ENCODE results near the gene CAMTA1. TPM values are rescaled to one million over a fixed set of nuclear protein-coding genes. Genes with fewer than 3 reads are reported as not detected.

Gene CAMTA1
- polyA plus RNA-seq, 1 donor (not counting 4 experiments of a cell fraction or from before 2014, with no cell fraction given): 51.4 TPM

DNA sequence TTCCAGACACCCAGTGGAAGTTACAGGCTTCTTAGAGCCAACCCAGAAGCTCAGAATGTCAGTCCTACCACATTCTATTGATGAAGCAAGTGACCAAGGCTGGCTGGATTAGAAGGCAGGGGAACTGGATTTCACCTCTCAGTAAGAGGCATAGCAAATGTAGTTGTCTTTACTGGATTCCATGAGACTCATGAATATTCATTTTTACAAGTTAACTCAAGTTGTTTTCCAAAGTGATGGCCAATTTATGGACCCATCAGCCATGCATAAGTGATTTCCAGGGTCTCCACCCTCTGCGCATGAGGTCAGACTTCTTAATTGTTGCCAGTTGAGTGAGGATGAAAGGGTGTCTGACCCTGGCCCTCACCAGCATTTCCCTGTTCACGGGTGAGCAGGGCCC lies 559.0 kb downstream of the CAMTA1 start:
- Histone ChIP-seq H3K9ac (ENCODE audit: control insufficient read depth, extremely low read depth, insufficient read depth, low read length) (no peak overlapping the region), H4K20me1 (ENCODE audit: control insufficient read depth, extremely low read depth, insufficient read depth, low read length) (no peaks in the 10 kb centered on the region), H3K4me1 (ENCODE audit: control insufficient read depth, extremely low read depth, insufficient read depth, low read length) (no peaks in the 10 kb centered on the region), H3K4me3 (ENCODE audit: control insufficient read depth in 2 of 3, extremely low read depth in 1 of 3, insufficient read depth in 2 of 3, low read depth in 1 of 3, low read length in 3 of 3) (no peak overlapping the region), H3K36me3 (ENCODE audit: control insufficient read depth in 2 of 2, extremely low read depth in 1 of 2, insufficient read depth in 2 of 2, low read length in 2 of 2) (no peaks in the 10 kb centered on the region), H3K79me2 (ENCODE audit: control insufficient read depth, insufficient read depth, low read length) (no peaks in the 10 kb centered on the region), H2AFZ (ENCODE audit: control insufficient read depth, low read length) (no peak overlapping the region), H3K9me3 (ENCODE audit: control insufficient read depth, low read depth, low read length) (no peaks in the 10 kb centered on the region), H3K27me3 (ENCODE audit: control insufficient read depth, extremely low read depth, insufficient read depth, low read length) (peaks cover 7% of the 10 kb centered on the region), H3K4me2 (ENCODE audit: control insufficient read depth, extremely low read depth, insufficient read depth, low read depth, low read length) (no peak overlapping the region), H3K9me1 (ENCODE audit: control insufficient read depth, extremely low read depth, insufficient read depth, low read length) (no peaks in the 10 kb centered on the region), H3K27ac (ENCODE audit: control insufficient read depth, insufficient read depth, low read length) (no peak overlapping the region)
- no peak for FAIRE-seq
- dilution Hi-C loops (cut with MboI; ENCODE audit: extremely low pct_ligation_motif_present, low sequenced_read_pairs): no loop called here
- no peak for DNase-seq (ENCODE audit: low read depth, low spot score)
- TF ChIP-seq, protein P1, sequence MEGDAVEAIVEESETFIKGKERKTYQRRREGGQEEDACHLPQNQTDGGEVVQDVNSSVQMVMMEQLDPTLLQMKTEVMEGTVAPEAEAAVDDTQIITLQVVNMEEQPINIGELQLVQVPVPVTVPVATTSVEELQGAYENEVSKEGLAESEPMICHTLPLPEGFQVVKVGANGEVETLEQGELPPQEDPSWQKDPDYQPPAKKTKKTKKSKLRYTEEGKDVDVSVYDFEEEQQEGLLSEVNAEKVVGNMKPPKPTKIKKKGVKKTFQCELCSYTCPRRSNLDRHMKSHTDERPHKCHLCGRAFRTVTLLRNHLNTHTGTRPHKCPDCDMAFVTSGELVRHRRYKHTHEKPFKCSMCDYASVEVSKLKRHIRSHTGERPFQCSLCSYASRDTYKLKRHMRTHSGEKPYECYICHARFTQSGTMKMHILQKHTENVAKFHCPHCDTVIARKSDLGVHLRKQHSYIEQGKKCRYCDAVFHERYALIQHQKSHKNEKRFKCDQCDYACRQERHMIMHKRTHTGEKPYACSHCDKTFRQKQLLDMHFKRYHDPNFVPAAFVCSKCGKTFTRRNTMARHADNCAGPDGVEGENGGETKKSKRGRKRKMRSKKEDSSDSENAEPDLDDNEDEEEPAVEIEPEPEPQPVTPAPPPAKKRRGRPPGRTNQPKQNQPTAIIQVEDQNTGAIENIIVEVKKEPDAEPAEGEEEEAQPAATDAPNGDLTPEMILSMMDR (optimal IDR thresholded peaks at IDR 0.05 in 1 of 3, IDR thresholded peaks at IDR 0.05 in 1 of 3, conservative IDR thresholded peaks at IDR 0.05 in 1 of 3; ENCODE audit: extremely low read depth in 1 of 3, insufficient read depth in 2 of 3, low read length in 3 of 3): no peak
- TF ChIP-seq EZH2 (IDR thresholded peaks at IDR 0.05; ENCODE audit: low read length): no peak

DNA sequence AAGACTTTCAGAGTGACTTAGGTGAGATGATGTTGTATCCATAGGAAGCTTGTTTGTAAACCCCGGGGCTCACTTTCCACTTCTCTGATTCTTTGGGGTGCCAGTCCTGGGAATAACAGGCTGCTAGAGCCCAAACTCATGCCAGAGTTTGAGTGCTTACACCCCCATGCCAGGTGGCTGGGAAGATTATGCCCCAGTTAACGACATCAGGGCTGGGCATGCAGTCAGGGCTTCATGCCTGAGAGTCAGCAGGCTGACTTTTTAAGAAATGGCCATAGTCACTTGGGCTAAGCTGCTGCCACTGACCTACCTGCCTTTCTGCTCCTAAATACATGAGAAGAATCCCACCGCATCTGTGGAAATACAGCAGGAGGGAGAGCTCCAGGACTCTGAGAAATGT lies 560.3 kb downstream of the CAMTA1 start:
- H3K9ac ChIP-seq (ENCODE audit: control insufficient read depth, extremely low read depth, insufficient read depth, low read length): no peak overlapping the region
- H3K27me3 ChIP-seq (ENCODE audit: control insufficient read depth, extremely low read depth, insufficient read depth, low read length): peaks cover 11% of the 10 kb centered on the region
- H3K4me1 ChIP-seq (ENCODE audit: control insufficient read depth, extremely low read depth, insufficient read depth, low read length): no peaks in the 10 kb centered on the region
- H3K9me1 ChIP-seq (ENCODE audit: control insufficient read depth, extremely low read depth, insufficient read depth, low read length): no peaks in the 10 kb centered on the region
- no peak overlapping the region for H2AFZ ChIP-seq (ENCODE audit: control insufficient read depth, low read length)
- no peaks in the 10 kb centered on the region for H3K36me3 ChIP-seq (ENCODE audit: control insufficient read depth in 2 of 2, extremely low read depth in 1 of 2, insufficient read depth in 2 of 2, low read length in 2 of 2)
- no peak overlapping the region for H3K27ac ChIP-seq (ENCODE audit: control insufficient read depth, insufficient read depth, low read length)
- no peak overlapping the region for H3K4me2 ChIP-seq (ENCODE audit: control insufficient read depth, extremely low read depth, insufficient read depth, low read depth, low read length)
- DNase-seq (ENCODE audit: low read depth, low spot score) (no peak), FAIRE-seq (no peak)
- dilution Hi-C loops (cut with MboI; ENCODE audit: extremely low pct_ligation_motif_present, low sequenced_read_pairs): no loop called here
- TF ChIP-seq, protein P1 (optimal IDR thresholded peaks at IDR 0.05 in 1 of 3, IDR thresholded peaks at IDR 0.05 in 1 of 3, conservative IDR thresholded peaks at IDR 0.05 in 1 of 3; ENCODE audit: extremely low read depth in 1 of 3, insufficient read depth in 2 of 3, low read length in 3 of 3): no peak
- TF ChIP-seq EZH2 (IDR thresholded peaks at IDR 0.05; ENCODE audit: low read length): no peak
- H4K20me1 ChIP-seq (ENCODE audit: control insufficient read depth, extremely low read depth, insufficient read depth, low read length): no peaks in the 10 kb centered on the region
- no peaks in the 10 kb centered on the region for H3K9me3 ChIP-seq (ENCODE audit: control insufficient read depth, low read depth, low read length)
- no peak overlapping the region for H3K4me3 ChIP-seq (ENCODE audit: control insufficient read depth in 2 of 3, extremely low read depth in 1 of 3, insufficient read depth in 2 of 3, low read depth in 1 of 3, low read length in 3 of 3)
- no peaks in the 10 kb centered on the region for H3K79me2 ChIP-seq (ENCODE audit: control insufficient read depth, insufficient read depth, low read length)

All from keratinocyte (primary cell).